ENCODE measurements around the gene SLC16A10. TPM values are rescaled to one million over a fixed set of nuclear protein-coding genes. Genes with fewer than 3 reads are reported as not detected.

SLC16A10 gene
- total and polyA plus RNA-seq, 2 of the 4 experiments (the other 2 are of a cell fraction), result not detected

DNA sequence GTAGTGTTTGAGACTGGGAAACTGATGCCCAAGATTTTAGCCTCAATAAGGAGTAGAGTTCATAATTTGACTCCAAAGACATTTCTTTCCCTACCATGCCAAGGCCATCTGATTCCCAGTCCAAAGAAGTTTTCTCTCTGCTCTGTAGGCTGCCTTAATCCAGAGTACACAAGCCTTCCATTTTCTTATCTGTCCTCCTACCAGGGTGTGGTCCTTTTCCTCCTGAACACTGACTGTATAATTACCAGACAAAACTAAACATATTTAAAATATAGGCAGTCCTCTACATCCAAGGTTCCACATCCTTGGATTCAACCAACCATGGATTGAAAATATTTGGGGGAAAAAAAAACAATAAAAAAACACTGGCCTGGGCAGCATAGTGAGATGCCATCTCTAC lies 108.4 kb downstream of the SLC16A10 start:
- in situ Hi-C loops (cut with MboI; ENCODE audit: low sequenced_read_pairs) (no loop called here), dilution Hi-C loops (cut with HindIII; ENCODE audit: low sequenced_read_pairs, unreplicated experiment) (no loop called here), intact Hi-C loops (cut with micrococcal nuclease) (no loop called here)
- Histone ChIP-seq H2AFZ (replicated peaks; ENCODE audit: low read length, poor library complexity) (no peak overlapping the region), H4K20me1 (ENCODE audit: insufficient read depth, low read length) (no peaks in the 10 kb centered on the region), H2AK5ac (ENCODE audit: low read depth, low read length) (no peak overlapping the region), H4K8ac (ENCODE audit: low read depth in 2 of 2, low read length in 2 of 2) (no peak overlapping the region), H3K9me3 (ENCODE audit: control insufficient read depth, insufficient read depth, low read length) (no peaks in the 10 kb centered on the region), H3K36me3 (ENCODE audit: control insufficient read depth, insufficient read depth, low read length) (no peaks in the 10 kb centered on the region), H3K4ac (ENCODE audit: low read depth, low read length) (no peak overlapping the region), H3K9ac (ENCODE audit: low read depth, low read length) (no peak overlapping the region), H2BK120ac (ENCODE audit: low read depth, low read length) (no peak overlapping the region), H3K9me1 (ENCODE audit: insufficient read depth, low read length) (no peaks in the 10 kb centered on the region), H3K4me1 (ENCODE audit: control insufficient read depth, insufficient read depth, low read length) (no peaks in the 10 kb centered on the region), H3K4me2 (ENCODE audit: low read depth, low read length) (no peak overlapping the region), H2BK20ac (ENCODE audit: low read depth, low read length) (no peak overlapping the region), H3K27me3 (ENCODE audit: control insufficient read depth, insufficient read depth, low read length) (peaks cover 8% of the 10 kb centered on the region), H2BK5ac (ENCODE audit: low read depth, low read length, poor library complexity, severe bottlenecking) (no peak overlapping the region), H3K4me3 (ENCODE audit: insufficient read depth, low read depth, low read length) (no peak overlapping the region), H3K56ac (ENCODE audit: extremely low read depth, insufficient read depth, low read length) (no peak overlapping the region), H2BK15ac (ENCODE audit: low read depth, low read length) (no peak overlapping the region), H3K14ac (replicated peaks; ENCODE audit: low read depth, low read length) (no peak overlapping the region), H3K18ac (ENCODE audit: low read depth, low read length) (no peak overlapping the region), H3K23ac (ENCODE audit: low read depth, low read length) (no peak overlapping the region), H3K79me1 (ENCODE audit: low read depth in 1 of 2, low read length in 2 of 2) (no peaks in the 10 kb centered on the region), H2AK9ac (replicated peaks; ENCODE audit: low read depth, low read length, poor library complexity) (no peak overlapping the region), H3K27ac (ENCODE audit: insufficient read depth, low read length) (no peak overlapping the region), H4K5ac (ENCODE audit: low read depth, low read length) (no peak overlapping the region), H4K91ac (ENCODE audit: insufficient read depth, low read depth, low read length) (no peak overlapping the region)
- ChIA-PET CTCF (no interaction called here), POLR2A (ENCODE audit: unreplicated experiment) (no interaction called here)
- no TSS peak for BruUV-seq (replicated peaks)
- DNase-seq (no peak), ATAC-seq (ENCODE audit: low read depth) (no peak)
- no peak for TF ChIP-seq CTCF (conservative IDR thresholded peaks at IDR 0.05; ENCODE audit: low read depth, low read length)
- no peak for TF ChIP-seq POLR2A (IDR thresholded peaks at IDR 0.05; ENCODE audit: low read depth, low read length)
- TF ChIP-seq BHLHE40 (IDR thresholded peaks at IDR 0.05; ENCODE audit: low read depth, low read length), result no peak
